Activated T-cell treated with anti-CD3 and anti-CD28 coated beads, Interleukin-2, amount 50 U/mL, for 24 hours (primary cell): Measurements from ENCODE around the gene BRWD1.
"Not testable (repeated sequence)": the region's sequence is repeated elsewhere in the genome, so short reads cannot be mapped to it uniquely, and the experiment has no call there.

Experiments
- DNase-seq: peaks from one replicate; pipeline ENCODE4 v3.0.0-alpha.2; 2020
- H3K27ac Mint-ChIP-seq: 2 replicates; pipeline ENCODE4 v1.8.0; 2020; ENCODE audit warnings: mild to moderate bottlenecking, mixed read lengths
- H3K27me3 Mint-ChIP-seq: 2 replicates; pipeline ENCODE4 v1.8.0; 2020; ENCODE audit warnings: mixed read lengths
- H3K36me3 Mint-ChIP-seq: 2 replicates; pipeline ENCODE4 v1.8.0; 2020; ENCODE audit warnings: low read depth, mixed read lengths
- H3K4me1 Mint-ChIP-seq: 2 replicates; pipeline ENCODE4 v1.8.0; 2020; ENCODE audit warnings: low read depth, mixed read lengths
- H3K4me3 Mint-ChIP-seq: 2 replicates; pipeline ENCODE4 v1.8.0; 2020; ENCODE audit warnings: mild to moderate bottlenecking, moderate library complexity, mixed read lengths
- H3K9me3 Mint-ChIP-seq: 2 replicates; pipeline ENCODE4 v1.8.0; 2020; ENCODE audit warnings: mixed read lengths

BRWD1 gene

DNA sequence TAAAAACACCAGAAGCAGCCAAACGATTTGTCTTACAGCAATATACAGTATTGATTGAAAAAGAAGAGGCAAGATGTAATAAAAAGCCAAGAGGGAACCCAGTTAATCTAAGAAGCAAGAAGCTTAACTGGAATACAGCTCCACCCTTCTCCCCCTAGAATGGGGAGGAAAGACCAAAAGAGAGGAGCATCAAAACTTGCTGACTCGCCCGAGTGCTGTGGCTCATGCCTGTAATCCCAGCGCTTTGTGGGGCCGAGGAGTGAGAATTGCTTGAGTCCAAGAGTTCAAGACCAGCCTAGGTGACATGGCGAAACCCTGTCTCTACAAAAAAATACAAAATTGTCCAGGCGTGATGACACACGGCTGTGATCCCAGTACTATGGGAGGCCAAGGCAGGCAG, 32.2 kb downstream of the BRWD1 start:
- no peaks in the 10 kb centered on the region for H3K9me3 Mint-ChIP-seq
- H3K36me3 Mint-ChIP-seq = peaks cover 52% of the 10 kb centered on the region
- H3K27me3 Mint-ChIP-seq = no peaks in the 10 kb centered on the region
- no peaks in the 10 kb centered on the region for H3K4me1 Mint-ChIP-seq
- no peak for DNase-seq
- no peak overlapping the region for H3K27ac Mint-ChIP-seq
- H3K4me3 Mint-ChIP-seq = no peak overlapping the region

DNA sequence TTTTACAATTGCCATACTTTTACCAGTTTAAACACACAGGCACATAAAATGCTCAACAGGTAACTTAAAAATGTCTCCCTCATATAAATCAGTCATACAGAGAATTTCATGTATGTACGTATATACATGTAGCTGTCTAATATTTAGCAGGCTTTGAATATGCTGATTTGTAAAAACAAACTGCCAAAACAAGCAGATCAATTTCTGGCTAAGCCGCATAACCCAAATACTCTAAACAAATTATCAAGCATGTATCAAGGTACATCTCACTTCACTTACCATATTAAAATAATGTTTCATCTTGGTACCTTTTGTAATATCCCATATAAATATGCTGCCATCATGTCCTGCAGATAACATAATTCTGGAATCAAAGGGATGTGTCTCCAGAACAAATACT, 43.8 kb downstream of the BRWD1 start:
- no peak for DNase-seq
- H3K27ac Mint-ChIP-seq = no peak overlapping the region
- H3K4me3 Mint-ChIP-seq = no peak overlapping the region
- H3K9me3 Mint-ChIP-seq = no peaks in the 10 kb centered on the region
- no peaks in the 10 kb centered on the region for H3K4me1 Mint-ChIP-seq
- peaks cover 78% of the 10 kb centered on the region for H3K36me3 Mint-ChIP-seq
- no peaks in the 10 kb centered on the region for H3K27me3 Mint-ChIP-seq

DNA sequence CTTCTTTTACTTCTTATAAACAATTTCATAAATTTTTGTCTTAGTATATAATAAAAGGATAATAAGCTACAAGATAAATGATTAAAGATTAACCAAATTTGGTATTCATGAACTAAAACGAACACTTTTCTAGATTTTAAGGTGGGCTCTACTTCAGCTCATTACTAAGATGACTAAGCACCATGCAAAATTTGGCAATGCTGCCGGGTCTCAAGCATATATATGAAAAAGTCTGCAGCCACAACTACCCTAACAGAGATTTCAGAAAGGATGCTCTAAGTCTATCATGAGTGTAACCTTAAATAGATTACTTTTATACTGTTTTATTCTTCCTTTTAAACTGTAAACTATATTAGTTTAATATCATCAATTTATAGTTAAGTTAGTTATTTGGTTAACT, 47.8 kb downstream of the BRWD1 start:
- DNase-seq = no peak
- Mint-ChIP-seq H3K36me3 (peaks cover 87% of the 10 kb centered on the region), H3K27ac (no peak overlapping the region), H3K4me3 (no peak overlapping the region), H3K27me3 (no peaks in the 10 kb centered on the region), H3K4me1 (peaks cover 6% of the 10 kb centered on the region), H3K9me3 (no peaks in the 10 kb centered on the region)

DNA sequence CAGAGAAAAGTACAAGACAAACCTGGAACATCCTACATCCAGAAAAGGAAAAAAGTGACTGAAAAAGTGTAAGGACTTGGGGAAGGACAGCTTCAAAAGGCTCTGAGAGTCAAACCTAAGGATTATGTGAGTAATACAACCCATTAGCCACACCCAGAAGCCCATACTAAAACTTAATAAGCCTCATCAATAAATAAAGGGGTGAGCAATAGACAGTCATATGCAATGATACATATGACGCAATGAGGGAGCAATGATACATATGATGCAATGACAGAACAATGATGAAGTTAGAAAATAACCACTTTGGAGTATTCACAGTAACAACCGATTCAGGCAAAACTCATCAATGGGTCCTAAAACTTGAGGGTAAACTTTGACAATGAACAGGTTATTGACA, 50.1 kb downstream of the BRWD1 start:
- Mint-ChIP-seq H3K4me1 (peaks cover 6% of the 10 kb centered on the region), H3K27me3 (no peaks in the 10 kb centered on the region), H3K27ac (no peak overlapping the region), H3K9me3 (no peaks in the 10 kb centered on the region), H3K4me3 (no peak overlapping the region), H3K36me3 (peaks cover 84% of the 10 kb centered on the region)
- no peak for DNase-seq

DNA sequence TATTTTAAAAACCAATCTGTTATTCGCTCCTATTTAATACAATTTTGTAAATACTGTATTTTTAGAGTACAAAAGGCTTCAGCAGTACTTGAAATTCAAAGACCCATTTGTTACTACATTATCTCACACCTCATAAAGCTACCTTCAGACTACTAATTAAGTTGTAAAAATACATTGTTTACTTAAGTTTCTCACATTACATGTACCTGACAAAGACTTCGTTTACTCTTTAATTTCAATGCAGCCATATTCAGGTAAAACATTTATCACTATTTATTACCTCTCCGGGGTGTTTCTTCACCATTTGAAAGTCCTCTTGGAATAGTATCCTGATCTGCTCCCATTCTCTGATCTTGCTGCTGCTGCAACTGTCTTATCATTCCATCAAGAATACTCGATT, 55.2 kb downstream of the BRWD1 start:
- no peak for DNase-seq
- peaks cover 2% of the 10 kb centered on the region for H3K4me1 Mint-ChIP-seq
- H3K4me3 Mint-ChIP-seq = no peak overlapping the region
- H3K27me3 Mint-ChIP-seq = no peaks in the 10 kb centered on the region
- peaks cover 81% of the 10 kb centered on the region for H3K36me3 Mint-ChIP-seq
- no peak overlapping the region for H3K27ac Mint-ChIP-seq
- no peaks in the 10 kb centered on the region for H3K9me3 Mint-ChIP-seq

DNA sequence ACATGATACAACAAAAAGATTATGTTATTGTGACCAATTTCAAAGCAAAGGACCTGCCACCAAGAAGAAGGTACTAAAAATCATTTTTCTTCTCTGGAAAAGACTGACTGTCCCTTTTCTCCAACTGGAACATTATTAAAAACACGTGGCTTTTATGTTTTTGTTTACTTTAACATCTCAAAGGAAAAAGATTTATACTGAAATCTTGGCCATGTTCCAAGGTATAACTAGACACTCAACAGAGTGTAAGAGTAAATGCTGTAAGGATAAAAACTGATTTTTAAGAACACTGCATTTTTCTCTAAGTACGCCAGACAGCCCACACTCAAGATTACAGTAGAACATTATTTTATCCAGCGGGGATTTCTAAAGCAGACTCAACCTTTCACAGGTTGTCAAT, 62.1 kb downstream of the BRWD1 start:
- no peak overlapping the region for H3K27ac Mint-ChIP-seq
- H3K27me3 Mint-ChIP-seq = no peaks in the 10 kb centered on the region
- H3K4me3 Mint-ChIP-seq = no peak overlapping the region
- peaks cover 87% of the 10 kb centered on the region for H3K36me3 Mint-ChIP-seq
- DNase-seq = no peak
- peaks cover 2% of the 10 kb centered on the region for H3K4me1 Mint-ChIP-seq
- no peaks in the 10 kb centered on the region for H3K9me3 Mint-ChIP-seq

DNA sequence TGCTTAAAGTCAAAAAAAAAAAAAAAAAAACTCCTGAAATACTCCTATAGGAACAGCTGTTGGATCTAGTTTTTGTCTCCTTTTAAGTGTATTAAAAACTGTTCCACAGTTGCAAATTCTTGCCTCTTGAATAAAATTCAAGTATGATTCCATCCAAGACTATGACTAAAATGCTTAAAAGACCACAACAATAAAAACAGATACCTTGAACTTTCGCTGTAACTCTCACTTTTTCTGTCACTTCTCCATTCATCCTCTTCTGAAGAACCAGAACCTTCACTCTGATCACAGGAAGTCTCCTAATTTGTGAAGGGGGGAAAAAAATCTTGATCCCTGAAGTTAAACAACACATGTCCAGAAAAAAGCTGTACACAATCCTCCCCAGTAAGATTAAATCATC, 75.2 kb downstream of the BRWD1 start:
- H3K36me3 Mint-ChIP-seq = peaks cover 88% of the 10 kb centered on the region
- H3K4me3 Mint-ChIP-seq = no peak overlapping the region
- no peaks in the 10 kb centered on the region for H3K9me3 Mint-ChIP-seq
- H3K4me1 Mint-ChIP-seq = peaks cover 39% of the 10 kb centered on the region
- no peak for DNase-seq
- peak overlapping the region; percentile 72 for H3K27ac Mint-ChIP-seq
- no peaks in the 10 kb centered on the region for H3K27me3 Mint-ChIP-seq

DNA sequence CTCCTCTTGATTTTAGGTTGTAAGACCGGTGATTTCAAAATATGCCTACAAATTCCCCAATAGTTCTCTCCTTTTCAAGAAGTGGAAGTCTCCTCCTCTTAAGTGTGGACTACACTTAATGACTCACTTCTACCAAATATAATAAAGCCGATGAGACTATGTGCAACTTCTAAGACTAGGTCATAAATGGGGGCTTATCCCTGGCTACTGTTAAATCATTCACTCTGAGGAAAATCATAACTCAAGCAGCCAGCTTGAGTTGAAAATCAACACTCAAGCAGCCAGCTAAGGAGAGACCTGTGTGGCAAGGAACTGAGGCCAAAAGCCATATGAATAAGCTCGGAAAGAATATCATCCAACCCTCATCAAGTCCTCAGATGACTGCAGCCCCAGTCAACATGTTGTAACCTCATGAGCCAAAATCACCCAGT, 80.6 kb downstream of the BRWD1 start:
- peaks cover 13% of the 10 kb centered on the region for H3K4me1 Mint-ChIP-seq

DNA sequence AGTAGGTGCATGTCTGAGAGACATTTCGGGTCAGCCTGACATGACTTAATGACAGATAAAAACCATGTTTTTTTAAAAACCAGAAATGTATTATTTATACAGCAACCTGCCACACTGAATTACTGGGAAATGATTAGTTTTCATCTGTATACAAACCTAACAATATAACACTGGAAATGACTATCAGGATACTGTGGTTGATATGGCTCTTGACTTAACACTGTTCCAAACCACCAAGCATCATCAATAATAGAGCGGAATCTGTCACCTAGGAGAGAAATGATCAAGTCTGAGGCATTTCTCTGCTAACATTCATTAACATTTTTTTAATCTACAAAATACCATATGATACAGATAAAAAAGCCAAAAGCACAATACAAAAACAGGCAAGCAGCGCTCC, 88.5 kb downstream of the BRWD1 start:
- H3K4me1 Mint-ChIP-seq = peaks cover 26% of the 10 kb centered on the region
- no peaks in the 10 kb centered on the region for H3K27me3 Mint-ChIP-seq
- no peak for DNase-seq
- H3K27ac Mint-ChIP-seq = peak overlapping the region; percentile 28
- H3K36me3 Mint-ChIP-seq = peaks cover 80% of the 10 kb centered on the region
- no peaks in the 10 kb centered on the region for H3K9me3 Mint-ChIP-seq
- no peak overlapping the region for H3K4me3 Mint-ChIP-seq

More for the DNA sequence above, 80.6 kb downstream of the BRWD1 start:
- no peak for DNase-seq
- Mint-ChIP-seq H3K9me3 (no peaks in the 10 kb centered on the region), H3K4me3 (no peak overlapping the region), H3K27ac (no peak overlapping the region), H3K27me3 (no peaks in the 10 kb centered on the region), H3K36me3 (peaks cover 83% of the 10 kb centered on the region)

DNA sequence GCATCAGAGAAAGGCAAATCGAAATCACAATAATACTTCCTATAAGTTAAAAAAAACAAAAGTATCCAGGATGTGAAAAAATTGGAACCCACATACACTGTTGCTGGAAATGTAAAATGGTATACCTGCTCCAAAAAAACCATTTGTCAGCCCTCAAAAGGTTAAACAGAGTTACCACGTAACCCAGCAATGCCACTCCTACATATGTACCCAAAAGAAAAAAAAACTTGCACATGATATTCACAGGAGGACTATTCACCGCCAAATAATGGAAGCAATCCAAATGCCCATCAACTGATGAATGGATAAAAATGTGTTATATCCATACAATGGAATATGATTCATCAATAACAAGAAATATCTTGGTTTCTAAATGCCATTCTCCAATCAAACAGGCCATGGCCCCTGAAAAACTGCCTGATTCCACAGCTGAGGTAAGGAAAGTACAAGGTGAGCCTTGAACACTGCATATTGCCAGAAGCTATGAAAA, 91.4 kb downstream of the BRWD1 start:
- Mint-ChIP-seq H3K4me3 (no peak overlapping the region), H3K4me1 (peaks cover 30% of the 10 kb centered on the region), H3K36me3 (peaks cover 82% of the 10 kb centered on the region), H3K27me3 (no peaks in the 10 kb centered on the region), H3K27ac (peak overlapping the region; percentile 18), H3K9me3 (no peaks in the 10 kb centered on the region)
- DNase-seq = no peak

DNA sequence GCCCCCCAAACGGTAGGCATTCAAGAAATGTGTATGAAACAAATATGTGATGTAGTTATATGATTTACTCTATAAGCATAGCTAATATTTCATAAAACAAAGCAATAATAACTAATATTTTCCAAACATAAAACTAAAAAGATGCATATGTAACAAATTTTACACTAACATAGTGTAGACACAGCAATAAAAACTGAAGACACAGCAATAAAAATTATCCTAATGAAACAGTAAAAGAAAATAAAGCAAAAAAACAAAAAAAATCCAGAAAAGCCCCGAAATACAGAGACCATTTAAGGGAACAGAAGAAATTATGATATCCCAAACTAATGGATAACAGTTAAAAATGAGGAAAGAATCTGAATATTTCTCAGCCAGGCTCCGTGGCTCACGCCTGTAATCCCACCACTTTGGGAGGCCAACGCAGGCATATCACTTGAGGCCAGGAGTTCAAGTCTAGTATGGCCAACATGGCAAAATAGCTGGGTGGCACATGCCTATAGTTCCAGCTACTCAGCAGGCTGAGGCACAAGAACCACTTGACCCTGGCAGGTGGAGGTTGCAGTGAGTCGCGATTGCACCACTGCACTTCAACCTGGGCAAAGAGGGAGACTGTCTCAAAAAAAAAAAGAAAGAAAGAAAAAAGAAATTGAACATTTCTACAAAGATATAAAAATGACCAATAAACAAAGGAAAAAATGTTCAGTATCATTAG, 92.0 kb downstream of the BRWD1 start:
- Mint-ChIP-seq H3K36me3 (peaks cover 80% of the 10 kb centered on the region), H3K4me1 (peaks cover 30% of the 10 kb centered on the region), H3K27me3 (no peaks in the 10 kb centered on the region), H3K27ac (no peak overlapping the region), H3K4me3 (no peak overlapping the region), H3K9me3 (no peaks in the 10 kb centered on the region)
- no peak for DNase-seq

DNA sequence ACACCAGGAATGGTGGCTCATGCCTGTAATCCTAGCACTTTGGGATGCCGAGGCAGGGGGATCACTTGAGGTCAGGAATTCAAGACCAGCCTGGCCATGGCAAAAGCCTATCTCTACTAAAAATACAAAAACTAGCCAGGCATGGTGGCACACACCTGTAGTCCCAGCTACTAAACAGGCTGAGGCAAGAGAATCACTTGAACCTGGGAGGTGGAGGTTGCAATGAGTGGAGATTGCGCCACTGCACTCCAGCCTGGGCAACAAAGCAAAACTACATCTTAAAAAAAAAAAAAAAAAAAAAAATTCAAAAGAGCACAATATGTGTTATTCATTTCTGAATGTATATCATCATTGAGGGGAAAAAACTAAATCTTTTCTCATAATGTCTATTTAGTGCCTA, 92.6 kb downstream of the BRWD1 start:
- Mint-ChIP-seq H3K36me3 (peaks cover 77% of the 10 kb centered on the region), H3K4me1 (peaks cover 29% of the 10 kb centered on the region)
- not testable (repeated sequence) for H3K27me3 Mint-ChIP-seq, DNase-seq, H3K4me3 Mint-ChIP-seq, H3K27ac Mint-ChIP-seq, H3K9me3 Mint-ChIP-seq

DNA sequence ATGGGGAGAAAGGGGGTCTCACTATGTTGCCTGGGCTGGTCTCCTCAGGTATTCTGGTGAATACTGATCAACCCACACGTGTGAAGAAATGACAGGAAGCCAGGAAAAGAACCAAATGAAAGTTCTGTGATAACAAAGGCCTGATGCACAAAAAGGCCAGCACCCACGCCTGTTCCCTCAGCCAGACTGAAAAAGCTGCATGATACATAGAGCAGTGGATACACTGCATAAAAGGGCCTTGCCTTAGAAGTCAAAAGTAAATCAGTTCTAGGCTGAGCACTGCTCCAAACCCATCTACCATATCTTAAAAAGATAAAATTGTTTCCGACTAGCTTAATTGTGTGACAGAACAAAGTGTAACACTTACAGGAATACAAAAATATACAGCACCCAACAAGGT, 93.3 kb downstream of the BRWD1 start:
- H3K27me3 Mint-ChIP-seq = no peaks in the 10 kb centered on the region
- H3K4me1 Mint-ChIP-seq = peaks cover 27% of the 10 kb centered on the region
- no peak for DNase-seq
- H3K9me3 Mint-ChIP-seq = no peaks in the 10 kb centered on the region
- H3K36me3 Mint-ChIP-seq = peaks cover 76% of the 10 kb centered on the region
- H3K27ac Mint-ChIP-seq = peak overlapping the region; percentile 34
- H3K4me3 Mint-ChIP-seq = no peak overlapping the region

DNA sequence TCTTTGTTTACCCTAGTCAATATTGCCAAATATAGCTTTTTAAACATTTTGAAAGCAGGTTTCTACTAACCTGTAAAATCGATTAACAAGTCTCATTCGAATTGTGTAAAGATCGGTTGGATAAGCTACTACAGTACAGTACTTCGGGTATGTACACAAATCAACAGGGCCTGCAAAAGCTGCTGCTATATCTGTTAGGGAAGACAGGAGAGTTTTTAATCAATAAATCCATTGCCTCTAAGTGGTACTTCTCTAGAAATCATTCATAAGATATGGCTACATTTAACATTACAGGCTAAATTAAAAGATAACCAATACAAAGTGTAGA, 95.4 kb downstream of the BRWD1 start:
- H3K4me1 Mint-ChIP-seq = peaks cover 21% of the 10 kb centered on the region
- H3K27me3 Mint-ChIP-seq = no peaks in the 10 kb centered on the region
- H3K4me3 Mint-ChIP-seq = no peak overlapping the region
- H3K36me3 Mint-ChIP-seq = peaks cover 72% of the 10 kb centered on the region
- H3K27ac Mint-ChIP-seq = no peak overlapping the region
- H3K9me3 Mint-ChIP-seq = no peaks in the 10 kb centered on the region
- no peak for DNase-seq

DNA sequence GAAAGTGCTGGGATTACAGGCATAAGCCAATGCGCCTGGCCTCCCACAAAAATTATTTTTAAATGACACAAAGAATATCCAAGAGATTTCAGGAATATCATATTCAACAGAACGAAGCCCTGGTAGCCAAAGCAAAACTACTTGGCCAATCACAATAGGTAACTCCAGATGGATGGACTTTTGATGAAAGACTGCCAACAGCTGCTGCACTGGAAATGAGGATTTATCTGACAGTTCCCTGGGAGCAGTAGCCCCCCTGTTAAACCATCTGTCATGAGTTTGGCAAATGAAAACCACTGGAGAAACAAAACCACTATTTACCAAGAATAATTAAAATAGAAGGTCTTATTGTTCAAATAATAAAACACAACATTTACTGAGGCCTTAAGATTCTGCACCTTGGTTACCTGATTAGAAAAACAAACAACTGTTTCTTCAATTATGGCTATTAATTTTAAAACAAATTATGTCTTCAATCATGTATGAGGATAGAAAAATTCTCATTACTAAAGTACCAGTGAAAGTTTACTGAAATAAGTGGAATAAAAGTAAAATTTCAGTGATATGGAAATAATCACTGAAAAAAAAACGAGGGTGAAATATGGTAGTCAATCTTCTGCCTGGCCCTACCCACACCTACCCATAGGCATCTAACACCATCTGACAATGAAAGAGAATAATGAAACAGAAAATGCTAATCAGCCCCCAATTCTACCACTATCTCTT, 95.9 kb downstream of the BRWD1 start:
- Mint-ChIP-seq H3K4me3 (no peak overlapping the region), H3K4me1 (peaks cover 21% of the 10 kb centered on the region), H3K36me3 (peaks cover 70% of the 10 kb centered on the region), H3K27ac (no peak overlapping the region), H3K27me3 (no peaks in the 10 kb centered on the region), H3K9me3 (no peaks in the 10 kb centered on the region)
- no peak for DNase-seq
